Neural crest cell (in vitro differentiated cells): ENCODE results near the gene WFDC10A. TPM values are rescaled to one million over a fixed set of nuclear protein-coding genes. Genes with fewer than 3 reads are reported as not detected.

Source experiments
- DNase-seq: peaks from one replicate; pipeline ENCODE4 v3.0.0; 2021; ENCODE audit warnings: low read depth, mixed read lengths, low spot score
- H3K27ac Mint-ChIP-seq: one replicate; pipeline ENCODE4 v1.8.0; 2021; ENCODE audit warnings: mild to moderate bottlenecking, mixed read lengths; ENCODE audit not compliant: unreplicated experiment
- H3K27me3 Mint-ChIP-seq: 2 replicates; pipeline ENCODE4 v1.8.0; 2021; ENCODE audit warnings: low read depth, mild to moderate bottlenecking, mixed read lengths
- H3K36me3 Mint-ChIP-seq: 2 replicates; pipeline ENCODE4 v1.8.0; 2021; ENCODE audit warnings: low read depth, mild to moderate bottlenecking, mixed read lengths
- H3K4me1 Mint-ChIP-seq: 2 replicates; pipeline ENCODE4 v1.8.0; 2021; ENCODE audit warnings: mixed read lengths
- H3K4me3 Mint-ChIP-seq: one replicate; pipeline ENCODE4 v1.8.0; 2021; ENCODE audit warnings: mild to moderate bottlenecking, mixed read lengths
- H3K9me3 Mint-ChIP-seq: 2 replicates; pipeline ENCODE4 v1.8.0; 2021; ENCODE audit warnings: mixed read lengths
- CTCF ChIP-seq: fragments of 200-600 bp; sonication (generic); conservative IDR thresholded peaks from 2 replicates; pipeline ENCODE4 v1.5.0; 2021; ENCODE audit warnings: antibody characterized with exemption, mild to moderate bottlenecking
- total RNA-seq: library from RNA; stranded (reverse); gene quantifications from 2 replicates; pipeline ENCODE4 v1.2.1, GENCODE V29; 2021

WFDC10A gene
- total RNA-seq, 1 donor from 2014 or later, result not detected

DNA sequence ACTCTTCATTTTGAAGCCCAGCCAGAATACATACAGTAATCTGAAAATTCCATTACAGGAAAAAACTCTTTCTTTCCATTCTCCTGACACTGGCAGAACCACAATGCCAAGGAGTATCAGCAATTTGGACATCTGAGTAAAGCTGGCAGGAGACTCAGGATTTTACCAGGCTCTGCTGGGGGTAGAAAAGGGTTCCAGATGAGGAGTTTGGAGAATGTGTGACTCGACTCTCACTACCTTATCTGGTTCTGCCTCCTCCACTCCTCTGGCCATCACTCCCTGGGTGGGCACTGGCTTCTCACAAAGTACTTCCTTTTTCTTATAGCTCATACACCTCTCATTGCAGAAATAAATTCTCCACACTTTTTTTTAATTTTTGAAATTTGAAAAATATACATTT, 39.8 kb upstream of the WFDC10A start:
- Mint-ChIP-seq H3K27me3 (peaks cover 28% of the 10 kb centered on the region), H3K27ac (no peak overlapping the region)
- no peak for TF ChIP-seq CTCF

DNA sequence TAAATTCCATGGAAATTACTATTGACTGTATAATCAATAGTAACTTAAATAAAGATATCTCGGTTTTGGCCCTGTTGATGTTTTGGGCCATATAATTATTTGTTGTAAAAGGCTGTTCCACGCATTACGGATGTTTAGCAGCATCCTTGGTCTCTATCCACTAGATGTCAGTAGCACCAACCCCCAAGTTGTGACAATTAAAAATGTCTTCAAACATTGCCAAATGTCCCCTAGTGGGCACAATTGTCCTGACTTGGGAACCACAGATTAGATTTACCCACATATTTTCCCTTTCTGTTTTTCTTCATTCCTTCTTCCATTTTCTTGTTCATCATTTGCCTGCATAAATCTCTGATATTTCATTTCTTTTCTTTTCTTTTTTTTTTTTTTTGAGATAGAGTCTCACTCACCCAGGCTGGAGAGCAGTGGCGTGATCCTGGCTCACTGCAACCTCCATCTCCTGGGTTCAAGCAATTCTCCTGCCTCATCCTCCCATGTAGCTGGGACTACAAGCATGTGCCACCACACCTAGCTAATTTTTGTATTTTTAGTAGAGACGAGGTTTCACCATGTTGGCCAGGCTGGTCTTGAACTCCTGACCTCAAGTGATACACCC, 36.9 kb upstream of the WFDC10A start:
- H3K27ac Mint-ChIP-seq, result no peak overlapping the region

More for the DNA sequence above, 39.8 kb upstream of the WFDC10A start:
- peaks cover 7% of the 10 kb centered on the region for H3K9me3 Mint-ChIP-seq
- no peak overlapping the region for H3K4me3 Mint-ChIP-seq
- no peaks in the 10 kb centered on the region for H3K36me3 Mint-ChIP-seq
- no peaks in the 10 kb centered on the region for H3K4me1 Mint-ChIP-seq
- DNase-seq, result no peak

DNA sequence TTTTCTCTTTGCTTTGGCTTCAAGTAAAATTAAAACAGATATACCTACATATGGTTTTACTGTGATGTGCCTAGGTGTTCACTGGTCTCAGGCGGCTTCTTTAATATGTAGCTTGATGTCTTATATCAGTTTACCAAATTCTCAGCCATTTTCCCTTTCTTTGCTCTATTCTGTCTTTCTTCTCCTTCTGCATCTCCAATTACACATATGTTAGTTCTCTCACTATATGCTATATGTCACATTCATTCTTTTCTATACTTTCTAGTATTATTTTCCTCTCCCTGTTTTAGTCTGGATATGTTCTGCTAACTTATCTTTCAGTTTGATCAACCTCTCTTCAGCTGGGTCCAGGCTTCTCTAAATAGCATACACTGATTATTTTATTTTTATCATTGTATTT, 36.0 kb upstream of the WFDC10A start:
- no peak for TF ChIP-seq CTCF
- no peak for DNase-seq
- no peak overlapping the region for H3K27ac Mint-ChIP-seq
- no peaks in the 10 kb centered on the region for H3K36me3 Mint-ChIP-seq
- no peak overlapping the region for H3K4me3 Mint-ChIP-seq
- H3K4me1 Mint-ChIP-seq, result no peaks in the 10 kb centered on the region
- peaks cover 8% of the 10 kb centered on the region for H3K9me3 Mint-ChIP-seq
- H3K27me3 Mint-ChIP-seq, result peaks cover 36% of the 10 kb centered on the region

More for the DNA sequence above, 36.9 kb upstream of the WFDC10A start:
- H3K27me3 Mint-ChIP-seq, result peaks cover 35% of the 10 kb centered on the region
- no peaks in the 10 kb centered on the region for H3K36me3 Mint-ChIP-seq
- peak; percentile 77 for TF ChIP-seq CTCF
- H3K4me3 Mint-ChIP-seq, result no peak overlapping the region
- H3K9me3 Mint-ChIP-seq, result peaks cover 7% of the 10 kb centered on the region
- H3K4me1 Mint-ChIP-seq, result no peaks in the 10 kb centered on the region
- DNase-seq, result peak; percentile 14

GRCh38 chr20:45595235-45595634, 34.3 kb upstream of the WFDC10A start:
- H3K27me3 Mint-ChIP-seq, result peaks cover 32% of the 10 kb centered on the region
- H3K4me3 Mint-ChIP-seq, result no peak overlapping the region
- DNase-seq, result no peak
- no peak for TF ChIP-seq CTCF
- H3K27ac Mint-ChIP-seq, result no peak overlapping the region
- H3K4me1 Mint-ChIP-seq, result no peaks in the 10 kb centered on the region
- peaks cover 12% of the 10 kb centered on the region for H3K9me3 Mint-ChIP-seq
- H3K36me3 Mint-ChIP-seq, result no peaks in the 10 kb centered on the region

GRCh38 chr20:45607810-45608209, 21.7 kb upstream of the WFDC10A start:
- peaks cover 17% of the 10 kb centered on the region for H3K27me3 Mint-ChIP-seq
- H3K4me3 Mint-ChIP-seq, result no peak overlapping the region
- peaks cover 7% of the 10 kb centered on the region for H3K36me3 Mint-ChIP-seq
- no peak for DNase-seq
- H3K27ac Mint-ChIP-seq, result no peak overlapping the region
- peaks cover 6% of the 10 kb centered on the region for H3K4me1 Mint-ChIP-seq
- peaks cover 22% of the 10 kb centered on the region for H3K9me3 Mint-ChIP-seq
- no peak for TF ChIP-seq CTCF
